Uterus (tissue), 2 donors: Measurements from ENCODE around the gene IFT25.

Experiments
- CTCF ChIP-seq, 4 experiments: fragments of 200-600 bp in 2 of 4; fragments of 450-650 bp in 2 of 4; sonication (generic) in 2 of 4; IDR thresholded peaks; one replicate each; pipeline ENCODE4 v1.5.1; 2016 to 2019; ENCODE audit warnings: antibody characterized with exemption in 4 of 4, mild to moderate bottlenecking in 2 of 4, moderate library complexity in 1 of 4
- POLR2A ChIP-seq, 2 donors: fragments of 450-650 bp; IDR thresholded peaks; one replicate each; pipeline ENCODE4 v1.6.1; 2016; ENCODE audit warnings: antibody characterized with exemption in 2 of 2, mild to moderate bottlenecking in 1 of 2, moderate library complexity in 1 of 2

- TF ChIP-seq POLR2A (IDR thresholded peaks at IDR 0.05) (no peak), CTCF (IDR thresholded peaks at IDR 0.05) (no peak)
These were observed 6.2 kb upstream of the IFT25 start for GRCh38 chr1:53951697-53952096.
